NB4 (cell line): ENCODE measurements around the gene ENKUR.

ENCODE experiments used
- MYC ChIP-seq: IDR thresholded peaks from 2 replicates; pipeline ENCODE4 v1.6.1; 2011; ENCODE audit warnings: low read depth, low read length
- POLR2A ChIP-seq: IDR thresholded peaks from 2 replicates; pipeline ENCODE4 v1.6.1; 2011; ENCODE audit warnings: mild to moderate bottlenecking; ENCODE audit not compliant: insufficient read length; ENCODE audit errors: extremely low read depth
- TF ChIP-seq, protein P1 (sequence below): IDR thresholded peaks from one replicate; pipeline ENCODE4 v1.5.1; 2012; ENCODE audit warnings: low read depth, low read length
- TF ChIP-seq, protein P2 (sequence below): IDR thresholded peaks from 2 replicates; pipeline ENCODE4 v1.6.1; 2011; ENCODE audit warnings: low read depth, low read length

DNA sequence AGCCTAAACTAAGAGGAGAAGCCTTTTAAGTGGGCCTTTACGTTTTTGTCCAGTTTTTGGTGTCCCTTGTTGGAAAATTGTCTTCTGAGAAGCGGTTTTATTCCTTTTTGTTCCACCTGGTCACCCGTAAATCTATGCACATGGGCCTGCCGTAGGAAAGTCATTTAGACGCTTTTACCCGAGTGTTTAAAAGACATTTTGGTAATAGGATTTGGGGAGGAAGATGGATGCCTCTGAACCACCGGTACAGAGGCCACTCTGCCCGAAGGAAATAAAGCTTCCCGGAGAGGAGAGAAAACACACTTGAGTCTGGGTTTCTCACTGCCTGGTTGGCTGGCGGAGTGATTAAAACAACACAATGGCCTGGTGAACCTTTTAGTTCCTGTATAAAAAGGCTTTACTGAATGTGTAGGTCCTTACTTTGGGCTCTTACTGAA lies 1.2 kb upstream of the ENKUR start:
- TF ChIP-seq, protein P1, sequence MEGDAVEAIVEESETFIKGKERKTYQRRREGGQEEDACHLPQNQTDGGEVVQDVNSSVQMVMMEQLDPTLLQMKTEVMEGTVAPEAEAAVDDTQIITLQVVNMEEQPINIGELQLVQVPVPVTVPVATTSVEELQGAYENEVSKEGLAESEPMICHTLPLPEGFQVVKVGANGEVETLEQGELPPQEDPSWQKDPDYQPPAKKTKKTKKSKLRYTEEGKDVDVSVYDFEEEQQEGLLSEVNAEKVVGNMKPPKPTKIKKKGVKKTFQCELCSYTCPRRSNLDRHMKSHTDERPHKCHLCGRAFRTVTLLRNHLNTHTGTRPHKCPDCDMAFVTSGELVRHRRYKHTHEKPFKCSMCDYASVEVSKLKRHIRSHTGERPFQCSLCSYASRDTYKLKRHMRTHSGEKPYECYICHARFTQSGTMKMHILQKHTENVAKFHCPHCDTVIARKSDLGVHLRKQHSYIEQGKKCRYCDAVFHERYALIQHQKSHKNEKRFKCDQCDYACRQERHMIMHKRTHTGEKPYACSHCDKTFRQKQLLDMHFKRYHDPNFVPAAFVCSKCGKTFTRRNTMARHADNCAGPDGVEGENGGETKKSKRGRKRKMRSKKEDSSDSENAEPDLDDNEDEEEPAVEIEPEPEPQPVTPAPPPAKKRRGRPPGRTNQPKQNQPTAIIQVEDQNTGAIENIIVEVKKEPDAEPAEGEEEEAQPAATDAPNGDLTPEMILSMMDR, result no peak
- TF ChIP-seq MYC, result no peak
- no peak for TF ChIP-seq POLR2A
- TF ChIP-seq, protein P2, sequence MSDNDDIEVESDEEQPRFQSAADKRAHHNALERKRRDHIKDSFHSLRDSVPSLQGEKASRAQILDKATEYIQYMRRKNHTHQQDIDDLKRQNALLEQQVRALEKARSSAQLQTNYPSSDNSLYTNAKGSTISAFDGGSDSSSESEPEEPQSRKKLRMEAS, result no peak
